ENCODE results near the gene IFRD2.

Gene IFRD2

DNA sequence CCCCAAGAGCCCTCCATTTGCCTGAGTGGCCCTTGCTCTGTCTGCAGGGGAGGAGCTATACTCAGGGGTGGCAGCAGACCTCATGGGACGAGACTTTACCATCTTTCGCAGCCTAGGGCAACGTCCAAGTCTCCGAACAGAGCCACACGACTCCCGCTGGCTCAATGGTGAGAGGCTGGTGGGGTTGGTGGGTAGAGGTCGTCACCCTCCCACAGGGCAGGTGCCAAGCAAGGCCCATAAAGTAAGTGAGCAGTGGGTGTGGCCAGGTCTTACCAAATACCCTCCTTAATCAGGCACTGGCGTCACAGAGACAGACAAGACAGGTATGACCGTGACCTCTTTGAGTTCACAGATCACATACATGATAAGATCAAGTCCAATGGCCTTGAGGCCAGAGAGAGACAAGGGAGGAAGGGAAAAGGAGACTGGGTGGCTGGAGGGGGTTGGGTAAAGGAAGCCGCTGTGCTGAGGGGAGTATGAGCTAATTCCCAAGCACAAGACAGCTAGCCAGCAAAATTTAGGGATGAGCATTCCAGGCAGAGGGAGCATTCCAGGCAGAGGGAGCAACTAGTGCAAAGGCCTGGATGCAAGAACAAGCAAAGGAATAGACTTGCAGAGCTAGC is 20.8 kb downstream of the IFRD2 start:
- H3K36me3 Mint-ChIP-seq = no peaks in the 10 kb centered on the region
- H3K4me3 Mint-ChIP-seq = no peak overlapping the region
- H3K27ac Mint-ChIP-seq = no peak overlapping the region
- no peaks in the 10 kb centered on the region for H3K9me3 Mint-ChIP-seq (ENCODE audit: low read depth)
- H3K27me3 Mint-ChIP-seq = peaks cover 18% of the 10 kb centered on the region
- peaks cover 21% of the 10 kb centered on the region for H3K4me1 Mint-ChIP-seq (ENCODE audit: low read depth)

DNA sequence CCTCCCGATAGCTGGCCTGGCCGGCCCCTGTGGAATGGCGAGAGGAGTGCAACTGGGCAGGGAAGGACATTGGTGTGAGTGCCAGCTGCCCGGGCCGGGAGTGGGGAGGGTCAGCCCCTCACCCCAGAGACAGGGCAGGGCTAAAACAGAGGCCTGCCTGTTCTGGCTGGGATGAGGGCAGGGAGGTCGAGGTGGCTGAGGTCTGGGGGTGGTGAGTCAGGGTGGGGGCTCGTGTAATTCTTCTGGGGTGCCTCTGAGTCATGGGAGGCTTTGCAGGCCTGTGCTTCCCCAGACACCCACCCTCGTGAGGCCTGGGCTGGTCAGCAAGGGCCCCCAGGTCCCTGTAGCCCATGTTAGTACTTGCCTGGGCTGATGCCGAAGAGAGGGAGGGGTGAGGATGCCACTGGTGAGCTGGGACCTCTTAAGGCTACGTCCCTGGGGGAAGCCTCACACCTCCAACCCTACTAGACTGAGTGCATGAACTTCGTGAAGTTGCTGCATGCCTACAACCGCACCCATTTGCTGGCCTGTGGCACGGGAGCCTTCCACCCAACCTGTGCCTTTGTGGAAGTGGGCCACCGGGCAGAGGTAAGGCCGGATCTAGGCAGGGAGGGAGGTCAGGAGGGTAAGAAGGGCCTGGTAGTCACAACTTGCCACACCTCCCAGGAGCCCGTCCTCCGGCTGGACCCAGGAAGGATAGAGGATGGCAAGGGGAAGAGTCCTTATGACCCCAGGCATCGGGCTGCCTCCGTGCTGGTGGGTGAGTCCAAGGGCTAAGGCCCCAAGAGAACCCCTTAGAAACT is 21.6 kb downstream of the IFRD2 start:
- H3K9me3 Mint-ChIP-seq (ENCODE audit: low read depth) = no peaks in the 10 kb centered on the region
- H3K27me3 Mint-ChIP-seq = peaks cover 18% of the 10 kb centered on the region
- no peak overlapping the region for H3K4me3 Mint-ChIP-seq
- H3K27ac Mint-ChIP-seq = no peak overlapping the region
- H3K4me1 Mint-ChIP-seq (ENCODE audit: low read depth) = peaks cover 17% of the 10 kb centered on the region
- H3K36me3 Mint-ChIP-seq = no peaks in the 10 kb centered on the region

DNA sequence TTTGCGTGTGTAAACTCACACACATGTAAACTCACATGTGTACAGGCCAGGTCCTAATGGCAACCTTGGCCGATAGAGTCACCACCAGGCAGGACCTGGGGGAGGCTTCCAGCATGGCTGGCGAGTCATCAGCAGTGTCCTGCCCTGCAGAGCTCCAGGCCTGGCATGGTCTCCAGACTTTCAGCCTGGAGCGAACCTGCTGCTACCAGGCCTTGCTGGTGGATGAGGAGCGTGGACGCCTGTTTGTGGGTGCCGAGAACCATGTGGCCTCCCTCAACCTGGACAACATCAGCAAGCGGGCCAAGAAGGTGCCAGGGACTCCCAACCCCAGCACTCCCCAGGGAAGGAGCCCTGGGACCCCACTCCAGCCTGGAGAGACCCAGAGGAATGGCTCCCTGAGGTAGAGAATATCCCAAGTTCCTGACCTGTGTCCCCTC is 22.2 kb downstream of the IFRD2 start:
- no peaks in the 10 kb centered on the region for H3K9me3 Mint-ChIP-seq (ENCODE audit: low read depth)
- no peak overlapping the region for H3K4me3 Mint-ChIP-seq
- H3K4me1 Mint-ChIP-seq (ENCODE audit: low read depth) = peaks cover 13% of the 10 kb centered on the region
- no peaks in the 10 kb centered on the region for H3K36me3 Mint-ChIP-seq
- H3K27ac Mint-ChIP-seq = no peak overlapping the region
- peaks cover 15% of the 10 kb centered on the region for H3K27me3 Mint-ChIP-seq

DNA sequence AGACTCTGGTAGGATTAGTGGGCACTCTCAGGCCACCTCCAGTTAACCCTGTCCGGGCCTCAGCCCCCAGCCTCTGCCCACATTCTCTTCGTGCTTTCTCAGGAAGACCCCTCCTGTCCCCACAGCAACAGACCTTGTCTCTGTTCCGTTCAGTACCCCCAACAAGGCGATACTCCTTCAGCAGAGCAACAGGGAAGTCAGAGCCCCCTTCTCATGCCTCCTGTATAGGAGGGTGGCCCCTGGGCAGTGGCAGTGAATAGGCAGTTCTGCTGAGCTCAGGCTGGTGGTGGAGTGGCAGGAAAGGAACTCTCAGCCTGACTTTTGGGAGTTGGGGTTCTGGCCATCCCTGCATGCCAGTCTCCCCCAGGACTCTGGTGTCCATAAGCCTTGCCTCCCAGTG is 22.8 kb downstream of the IFRD2 start:
- Mint-ChIP-seq H3K9me3 (ENCODE audit: low read depth) (no peaks in the 10 kb centered on the region), H3K27ac (no peak overlapping the region), H3K36me3 (no peaks in the 10 kb centered on the region), H3K27me3 (peaks cover 13% of the 10 kb centered on the region), H3K4me3 (no peak overlapping the region), H3K4me1 (ENCODE audit: low read depth) (peaks cover 10% of the 10 kb centered on the region)

DNA sequence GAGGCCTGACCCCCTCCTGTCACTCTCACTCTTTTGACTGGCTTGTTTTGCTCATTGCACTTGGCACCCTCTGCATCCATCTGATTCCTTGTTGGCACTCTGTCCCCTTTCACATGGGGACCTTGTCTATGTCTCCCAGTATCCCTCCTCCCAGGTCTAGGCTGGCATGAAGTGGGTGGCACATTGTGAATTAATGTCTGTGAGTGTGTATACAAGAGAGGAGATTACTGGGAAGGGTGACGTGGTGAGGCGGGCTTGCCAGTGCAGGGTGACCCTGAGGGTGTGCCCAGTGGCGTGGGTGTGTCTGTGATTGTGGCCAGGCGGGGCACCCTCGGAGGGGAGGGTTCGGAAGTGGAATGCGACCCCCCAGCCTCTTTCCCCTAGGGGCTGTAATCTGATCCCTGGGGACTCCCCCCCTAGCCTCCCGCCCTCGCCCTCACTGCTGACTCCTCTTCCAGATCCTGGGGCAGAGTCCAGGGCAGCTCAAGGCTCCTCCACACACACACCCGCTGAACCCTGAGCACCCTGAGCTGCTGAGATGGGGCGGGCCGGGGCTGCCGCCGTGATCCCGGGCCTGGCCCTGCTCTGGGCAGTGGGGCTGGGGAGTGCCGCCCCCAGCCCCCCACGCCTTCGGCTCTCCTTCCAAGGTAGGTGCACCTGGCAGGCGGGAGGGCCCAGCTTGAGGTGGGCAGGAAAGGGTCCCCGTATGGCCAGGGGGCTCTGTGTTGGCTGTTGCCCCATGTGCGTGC is 23.4 kb downstream of the IFRD2 start, which contains the start of gene SEMA3B:
TSS of gene SEMA3B (plus strand) at position 445 of the 749 bp plus-strand sequence. CDS start at position 539, 94 bp downstream.
- no peaks in the 10 kb centered on the region for H3K9me3 Mint-ChIP-seq (ENCODE audit: low read depth)
- no peak within 1 kb of the TSS for H3K4me3 Mint-ChIP-seq
- H3K36me3 Mint-ChIP-seq = no peaks in the 10 kb centered on the region

DNA sequence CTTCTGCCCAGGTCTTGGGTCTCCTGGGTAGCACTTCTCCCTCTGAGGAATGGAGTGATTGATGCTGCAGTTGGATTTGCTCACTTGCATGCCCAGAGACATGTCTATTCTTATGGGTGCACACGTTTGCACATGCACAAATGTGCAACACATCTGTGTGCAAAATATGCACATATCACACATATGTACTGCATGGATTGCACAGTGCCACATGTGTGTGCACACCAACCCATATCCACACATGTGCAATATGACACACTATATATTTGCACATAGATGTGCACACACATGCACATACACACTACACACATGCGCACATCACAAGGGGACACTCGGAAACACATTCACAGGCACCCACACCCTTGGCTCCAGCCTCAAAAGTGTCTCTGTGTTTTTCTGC is 24.0 kb downstream of the IFRD2 start:
- H3K4me3 Mint-ChIP-seq = no peak overlapping the region
- H3K4me1 Mint-ChIP-seq (ENCODE audit: low read depth) = peaks cover 4% of the 10 kb centered on the region
- H3K27ac Mint-ChIP-seq = no peak overlapping the region
- H3K36me3 Mint-ChIP-seq = no peaks in the 10 kb centered on the region
- H3K9me3 Mint-ChIP-seq (ENCODE audit: low read depth) = no peaks in the 10 kb centered on the region
- H3K27me3 Mint-ChIP-seq = peaks cover 9% of the 10 kb centered on the region

More for the DNA sequence above, 23.4 kb downstream of the IFRD2 start, which contains the start of gene SEMA3B:
- Mint-ChIP-seq H3K27ac (no peak within 1 kb of the TSS), H3K4me1 (ENCODE audit: low read depth) (peaks cover 4% of the 10 kb centered on the region), H3K27me3 (peaks cover 9% of the 10 kb centered on the region)

DNA sequence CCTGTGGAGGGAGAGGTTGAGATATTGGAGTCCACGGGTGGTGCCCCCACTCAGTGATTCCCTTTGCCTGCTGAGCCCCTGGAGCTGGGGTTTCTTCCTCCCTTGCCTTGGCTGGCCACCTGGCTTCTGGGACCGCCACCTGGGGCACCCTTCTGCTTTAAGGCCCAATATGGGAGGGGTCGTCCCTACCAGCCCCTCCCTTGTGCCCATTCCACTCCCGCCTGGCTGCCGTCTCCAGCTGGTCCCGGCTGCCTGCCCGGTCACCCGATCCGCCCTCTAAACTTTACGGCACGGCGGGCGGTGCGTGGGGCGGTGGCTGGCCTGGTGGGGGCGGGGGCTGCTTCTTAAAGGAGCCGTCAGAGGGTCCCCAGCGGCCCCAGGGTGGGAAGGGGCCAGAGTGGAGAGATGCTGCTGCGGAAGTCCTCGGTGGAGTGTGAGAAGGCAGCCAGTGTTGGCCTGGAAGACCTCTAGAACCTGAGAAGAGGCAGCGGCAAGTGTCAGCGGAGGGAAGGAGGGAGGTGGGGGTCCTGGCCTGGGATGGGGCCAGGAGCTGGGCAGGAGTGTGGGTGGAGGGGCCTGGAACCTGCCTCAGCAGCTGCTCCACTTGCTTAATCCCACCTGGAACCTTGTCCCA is 24.8 kb downstream of the IFRD2 start:
- Mint-ChIP-seq H3K27me3 (peaks cover 5% of the 10 kb centered on the region), H3K36me3 (no peaks in the 10 kb centered on the region), H3K4me1 (ENCODE audit: low read depth) (no peaks in the 10 kb centered on the region), H3K4me3 (no peak overlapping the region), H3K27ac (no peak overlapping the region), H3K9me3 (ENCODE audit: low read depth) (no peaks in the 10 kb centered on the region)

DNA sequence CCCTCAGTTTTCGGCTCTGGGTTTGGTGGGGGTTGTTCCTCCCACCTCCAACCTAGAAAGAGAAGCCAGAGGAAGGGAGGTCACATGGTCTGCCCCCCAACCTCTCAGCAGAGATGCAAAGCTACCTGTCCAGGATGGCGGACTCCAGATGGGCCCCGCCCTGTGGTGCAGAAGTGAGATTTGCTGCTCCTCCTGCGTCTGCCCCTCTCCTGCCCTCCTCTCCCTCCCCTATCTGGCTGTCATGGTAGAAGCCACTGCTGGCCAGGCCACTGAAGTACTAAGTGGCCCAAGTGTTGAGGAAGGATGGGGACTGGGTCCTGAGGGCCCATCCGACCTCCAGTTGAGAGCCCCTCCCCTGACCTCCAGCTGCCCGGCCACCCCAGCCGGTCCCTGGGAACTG is 25.4 kb downstream of the IFRD2 start:
- no peak overlapping the region for H3K27ac Mint-ChIP-seq
- no peak overlapping the region for H3K4me3 Mint-ChIP-seq
- H3K4me1 Mint-ChIP-seq (ENCODE audit: low read depth) = no peaks in the 10 kb centered on the region
- H3K9me3 Mint-ChIP-seq (ENCODE audit: low read depth) = no peaks in the 10 kb centered on the region
- no peaks in the 10 kb centered on the region for H3K36me3 Mint-ChIP-seq
- peaks cover 5% of the 10 kb centered on the region for H3K27me3 Mint-ChIP-seq

DNA sequence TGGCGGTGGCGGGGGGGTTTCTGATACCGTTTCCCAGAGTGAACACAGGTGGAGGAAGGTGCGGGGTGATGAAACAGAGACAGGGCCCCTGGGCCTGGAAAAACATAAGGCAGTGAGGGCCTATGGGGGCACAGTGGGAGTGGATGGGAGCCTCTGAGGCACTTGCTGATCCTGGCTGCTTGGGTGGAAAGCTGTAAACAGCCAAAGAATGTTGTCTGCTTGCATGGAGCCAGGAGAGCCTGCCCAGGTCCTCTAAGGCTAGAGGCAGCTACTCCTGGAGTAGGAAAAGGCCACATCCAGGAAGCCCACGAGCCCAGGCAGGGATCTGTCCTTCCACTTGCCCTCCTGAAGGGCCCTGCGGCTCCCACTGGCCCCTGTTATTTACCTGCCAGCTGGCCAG is 26.2 kb downstream of the IFRD2 start:
- H3K27me3 Mint-ChIP-seq = peaks cover 5% of the 10 kb centered on the region
- no peaks in the 10 kb centered on the region for H3K9me3 Mint-ChIP-seq (ENCODE audit: low read depth)
- no peaks in the 10 kb centered on the region for H3K4me1 Mint-ChIP-seq (ENCODE audit: low read depth)
- H3K36me3 Mint-ChIP-seq = no peaks in the 10 kb centered on the region
- no peak overlapping the region for H3K4me3 Mint-ChIP-seq
- no peak overlapping the region for H3K27ac Mint-ChIP-seq

DNA sequence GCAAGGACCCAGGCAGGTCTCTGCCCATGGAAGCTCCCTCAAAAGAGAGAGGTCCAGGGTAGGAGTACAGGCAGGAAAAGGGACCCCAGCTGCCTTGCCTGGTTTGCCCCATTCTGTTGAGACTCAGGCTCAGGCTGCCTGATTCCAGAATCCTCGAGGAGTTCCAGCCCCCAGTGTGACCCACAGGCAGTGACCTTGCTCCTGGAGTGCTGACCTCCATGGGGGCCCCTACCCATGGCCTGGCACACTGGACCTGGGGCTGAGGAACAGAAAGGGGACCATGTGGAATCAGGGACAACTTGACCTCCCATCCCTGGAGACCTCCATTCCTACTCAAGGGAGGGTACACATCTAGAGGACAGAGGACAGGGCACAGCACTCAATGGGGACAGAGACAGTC is 26.7 kb downstream of the IFRD2 start:
- Mint-ChIP-seq H3K27ac (no peak overlapping the region), H3K4me1 (ENCODE audit: low read depth) (no peaks in the 10 kb centered on the region), H3K9me3 (ENCODE audit: low read depth) (no peaks in the 10 kb centered on the region), H3K36me3 (no peaks in the 10 kb centered on the region), H3K4me3 (no peak overlapping the region), H3K27me3 (peaks cover 5% of the 10 kb centered on the region)

DNA sequence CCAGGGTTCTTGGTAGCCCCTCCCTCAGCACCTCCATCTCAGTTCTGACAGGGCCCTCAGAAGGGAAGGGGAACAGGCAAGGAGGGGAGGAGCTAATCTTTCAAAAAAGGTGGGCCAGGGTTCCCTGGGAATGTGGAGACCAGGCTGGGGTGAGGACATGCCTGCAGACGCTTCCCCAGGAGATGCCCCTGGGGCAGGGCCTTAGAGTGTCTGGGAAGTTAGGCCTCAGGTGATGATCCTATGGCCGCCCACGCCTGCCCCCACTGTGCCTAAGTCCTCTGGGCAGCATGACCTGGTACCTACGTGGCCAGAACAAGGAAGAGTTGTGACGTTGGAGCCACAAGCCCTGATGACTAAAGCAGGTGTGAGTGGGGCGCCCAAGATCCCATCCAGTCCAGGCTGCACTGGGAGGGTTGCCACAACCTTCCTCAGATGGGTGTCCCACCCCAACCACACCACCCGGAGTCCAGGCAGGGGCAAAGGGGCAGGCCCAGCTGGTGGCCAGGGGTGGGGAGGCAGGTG is 27.2 kb downstream of the IFRD2 start:
- Mint-ChIP-seq H3K27me3 (peaks cover 5% of the 10 kb centered on the region), H3K4me1 (ENCODE audit: low read depth) (no peaks in the 10 kb centered on the region), H3K27ac (no peak overlapping the region)

DNA sequence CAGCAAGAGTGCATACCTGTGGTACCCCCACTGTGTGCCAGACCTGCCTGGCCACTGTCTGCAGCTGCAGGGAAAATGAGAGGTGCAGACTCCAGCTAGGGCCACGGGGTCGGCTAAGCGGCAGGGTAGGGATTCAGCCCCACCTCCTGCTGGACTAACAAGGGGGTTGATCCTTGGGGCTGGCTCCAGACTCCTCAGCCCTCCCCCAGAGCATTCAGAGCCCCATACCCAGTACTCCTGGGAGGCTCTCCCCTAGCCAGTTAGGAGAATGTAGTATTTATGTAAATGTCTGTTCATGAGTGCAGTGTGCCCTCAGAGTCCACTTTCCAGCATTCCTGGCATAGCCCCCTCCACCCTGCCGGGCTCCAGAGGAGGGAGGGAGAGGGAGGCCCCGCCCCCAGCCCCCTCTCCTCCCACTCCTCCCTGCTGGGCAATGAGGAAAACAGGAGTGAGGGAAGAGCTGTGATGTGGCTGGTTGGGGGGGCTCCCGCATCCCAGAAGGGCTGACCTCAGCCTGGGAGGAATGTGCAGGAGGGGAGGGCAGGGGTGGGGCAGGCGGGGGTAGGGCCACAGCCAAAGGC is 27.8 kb downstream of the IFRD2 start:
- H3K36me3 Mint-ChIP-seq = no peaks in the 10 kb centered on the region
- no peak overlapping the region for H3K4me3 Mint-ChIP-seq
- peaks cover 2% of the 10 kb centered on the region for H3K4me1 Mint-ChIP-seq (ENCODE audit: low read depth)
- no peaks in the 10 kb centered on the region for H3K9me3 Mint-ChIP-seq (ENCODE audit: low read depth)
- peaks cover 5% of the 10 kb centered on the region for H3K27me3 Mint-ChIP-seq
- H3K27ac Mint-ChIP-seq = no peak overlapping the region

More for the DNA sequence above, 27.2 kb downstream of the IFRD2 start:
- Mint-ChIP-seq H3K9me3 (ENCODE audit: low read depth) (no peaks in the 10 kb centered on the region), H3K4me3 (no peak overlapping the region), H3K36me3 (no peaks in the 10 kb centered on the region)

DNA sequence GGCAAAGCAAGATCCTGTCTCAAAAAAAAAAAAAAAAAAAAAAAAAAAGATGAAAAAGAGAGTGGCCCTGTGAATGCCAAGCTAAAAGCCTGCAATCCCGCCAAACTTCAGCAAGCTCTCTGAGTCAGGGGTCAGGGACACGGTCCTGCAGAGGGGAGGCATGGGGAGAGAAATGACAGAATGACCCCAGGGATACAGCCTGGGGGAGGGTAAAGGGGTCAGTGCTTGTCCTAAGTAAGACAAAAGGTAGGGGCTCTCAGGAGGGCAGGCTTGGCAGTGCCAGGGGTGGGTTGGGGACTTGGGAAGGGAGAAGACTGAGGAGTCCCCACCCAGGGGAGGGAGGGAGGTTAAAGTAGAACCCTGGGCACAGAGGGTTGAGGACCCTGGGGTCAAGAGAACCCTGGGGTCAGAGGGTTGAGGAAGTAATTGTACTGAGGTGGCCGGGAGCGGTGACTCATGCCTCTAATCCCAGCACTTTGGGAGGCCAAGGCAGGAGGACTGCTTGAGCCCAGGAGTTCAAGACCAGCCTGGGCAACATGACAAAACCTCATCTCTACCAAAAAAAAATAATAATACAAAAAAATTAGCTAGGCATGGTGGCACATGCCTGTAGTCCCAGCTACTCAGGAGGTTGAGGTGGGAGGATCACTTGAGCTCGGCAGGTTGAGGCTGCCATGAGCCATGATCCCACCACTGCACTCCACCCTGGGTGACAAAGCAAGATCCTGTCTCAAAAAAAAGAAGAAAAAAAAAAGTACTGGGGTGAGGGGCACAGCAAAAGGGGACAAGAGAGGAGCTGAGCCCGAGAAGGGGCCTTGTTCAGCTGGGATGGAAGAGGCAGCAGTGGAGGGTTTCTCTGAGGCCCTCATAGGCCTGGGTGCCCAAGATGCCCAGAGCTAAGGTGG is 28.5 kb downstream of the IFRD2 start:
- H3K9me3 Mint-ChIP-seq (ENCODE audit: low read depth) = no peaks in the 10 kb centered on the region
- no peak overlapping the region for H3K4me3 Mint-ChIP-seq
- H3K4me1 Mint-ChIP-seq (ENCODE audit: low read depth) = peaks cover 3% of the 10 kb centered on the region
- H3K27ac Mint-ChIP-seq = no peak overlapping the region
- H3K27me3 Mint-ChIP-seq = peaks cover 4% of the 10 kb centered on the region
- no peaks in the 10 kb centered on the region for H3K36me3 Mint-ChIP-seq
